NOMO-1 (cell line): ENCODE results near the gene POLA1.

Experiments used
- DNase-seq, 2 experiments: peaks; one replicate each; lab custom pipeline; 2025; ENCODE audit not compliant: unreplicated experiment in 2 of 2; lab: John Stamatoyannopoulos, UW

POLA1 gene

GRCh38 chrX:25005382-25006185, 311.9 kb downstream of the POLA1 start:
- no peak for DNase-seq

- no peak for DNase-seq
Observed at GRCh38 chrX:25006586-25007058, 312.9 kb downstream of the POLA1 start.

- no peak for DNase-seq
Observed at GRCh38 chrX:25007059-25008053, 313.6 kb downstream of the POLA1 start.

- DNase-seq, result no peak
Observed at GRCh38 chrX:25009407-25009806, 315.7 kb downstream of the POLA1 start.

- DNase-seq, result no peak
Observed at GRCh38 chrX:25010784-25011588, 317.3 kb downstream of the POLA1 start.

GRCh38 chrX:25011589-25012432, 318.1 kb downstream of the POLA1 start:
- no peak for DNase-seq

- DNase-seq, result no peak
Observed at GRCh38 chrX:25012433-25012735, 318.7 kb downstream of the POLA1 start.

GRCh38 chrX:25012793-25013631, 319.3 kb downstream of the POLA1 start:
- peak; percentile 10 to 14 for DNase-seq

- DNase-seq, result no peak
Observed at GRCh38 chrX:25013632-25014365, 320.1 kb downstream of the POLA1 start.

- no peak for DNase-seq
Observed at GRCh38 chrX:25014366-25014838, 320.7 kb downstream of the POLA1 start.

GRCh38 chrX:25015486-25016360, 322.0 kb downstream of the POLA1 start, which contains the start of gene ARX:
Gene ARX, minus strand, starts transcription at chrX:25015965. Its CDS starts 228 bp downstream, at chrX:25015737.
- no peak for DNase-seq

GRCh38 chrX:25016361-25016671, 322.6 kb downstream of the POLA1 start:
- no peak for DNase-seq

GRCh38 chrX:25016938-25017598, 323.4 kb downstream of the POLA1 start:
- DNase-seq, result no peak

GRCh38 chrX:25017667-25018247, 324.0 kb downstream of the POLA1 start:
- no peak for DNase-seq

- DNase-seq, result no peak
Observed at GRCh38 chrX:25018682-25019081, 325.0 kb downstream of the POLA1 start.

GRCh38 chrX:25019707-25020390, 326.1 kb downstream of the POLA1 start:
- no peak for DNase-seq
